SK-N-SH (cell line): ENCODE data around the gene MAP1A. TPM values are rescaled to one million over a fixed set of nuclear protein-coding genes. Genes with fewer than 3 reads are reported as not detected.

Experiments
- CTCF ChIA-PET: fragments of 300-600, 350-600 bp; formaldehyde crosslinking; extraction: SDS; loops from one replicate; lab custom pipeline; 2021; lab: Yijun Ruan, JAX
- POLR2A ChIA-PET: fragments of 350-600 bp; sonication (Branson Sonifier 250); formaldehyde crosslinking; extraction: SDS; loops from one replicate; lab custom pipeline; 2020; ENCODE audit warnings: antibody characterized with exemption, inconsistent platforms; lab: Yijun Ruan, JAX
- DNase-seq: peaks from one replicate; pipeline ENCODE4 v3.0.0; 2012
- H2AFZ ChIP-seq: fragments of 200-600 bp; sonication (generic); 2 replicates; pipeline ENCODE4 v1.8.1; 2016; ENCODE audit warnings: antibody characterized with exemption, mild to moderate bottlenecking, low read depth
- H3F3A ChIP-seq: fragments of 200-600 bp; sonication (generic); replicated peaks from 2 replicates; pipeline ENCODE3; 2016; ENCODE audit warnings: antibody characterized with exemption, mild to moderate bottlenecking; ENCODE audit not compliant: insufficient read depth
- H3K27ac ChIP-seq, 2 experiments: fragments of 200-500 bp in 1 of 2; fragments of 200-600 bp in 1 of 2; sonication (Bioruptor generic) in 1 of 2; sonication (generic), shearing (Covaris generic) in 1 of 2; 2 replicates each; pipeline versions ENCODE4 v1.5.1 to v1.6.1; 2014 to 2016; ENCODE audit warnings: low read depth in 2 of 2, inconsistent platforms in 1 of 2, low read length in 1 of 2, mild to moderate bottlenecking in 1 of 2, mixed read lengths in 1 of 2
- H3K27me3 ChIP-seq: fragments of 200-600 bp; sonication (generic), shearing (Covaris generic); 2 replicates; pipeline ENCODE4 v1.6.1; 2016; ENCODE audit warnings: mixed run types; ENCODE audit not compliant: insufficient read depth
- H3K36me3 ChIP-seq, 2 experiments: fragments of 200-500 bp in 1 of 2; fragments of 200-600 bp in 1 of 2; sonication (Bioruptor generic) in 1 of 2; sonication (generic) in 1 of 2; replicated peaks in 1 of 2; 2 replicates each; pipeline versions ENCODE3 to v1.5.1; 2014 to 2016; ENCODE audit warnings: low read length in 1 of 2, mild to moderate bottlenecking in 1 of 2; ENCODE audit not compliant: insufficient read depth in 2 of 2, control insufficient read depth in 1 of 2
- H3K4me1 ChIP-seq, 2 experiments: fragments of 200-500 bp in 1 of 2; fragments of 200-600 bp in 1 of 2; sonication (Bioruptor generic) in 1 of 2; sonication (generic), shearing (Covaris generic) in 1 of 2; 2 replicates each; pipeline versions ENCODE4 v1.5.1 to v1.6.1; 2014 to 2016; ENCODE audit warnings: low read depth in 1 of 2, low read length in 1 of 2, mixed run types in 1 of 2; ENCODE audit not compliant: insufficient read depth in 2 of 2, control insufficient read depth in 1 of 2
- H3K4me2 ChIP-seq: fragments of 200-600 bp; sonication (generic), shearing (Covaris generic); 2 replicates; pipeline ENCODE4 v1.6.1; 2017; ENCODE audit warnings: mixed run types
- H3K4me3 ChIP-seq, 2 experiments: fragments of 200-500 bp in 1 of 2; fragments of 200-600 bp in 1 of 2; sonication (Bioruptor generic) in 1 of 2; sonication (generic), shearing (Covaris generic) in 1 of 2; 2 replicates each; pipeline versions ENCODE4 v1.5.1 to v1.8.1; 2014 to 2016; ENCODE audit warnings: low read depth in 2 of 2, inconsistent platforms in 1 of 2, low read length in 1 of 2, mild to moderate bottlenecking in 1 of 2, mixed read lengths in 1 of 2, moderate library complexity in 1 of 2
- H3K79me2 ChIP-seq: fragments of 200-600 bp; sonication (generic); 2 replicates; pipeline ENCODE4 v1.8.1; 2017; ENCODE audit warnings: mild to moderate bottlenecking; ENCODE audit not compliant: insufficient read depth
- H3K9ac ChIP-seq: fragments of 200-600 bp; sonication (generic); 2 replicates; pipeline ENCODE4 v1.6.1; 2017; ENCODE audit warnings: mixed run types
- H3K9me2 ChIP-seq: fragments of 200-600 bp; sonication (generic); 2 replicates; pipeline ENCODE4 v1.6.1; 2017; ENCODE audit warnings: mixed run types
- H3K9me3 ChIP-seq: fragments of 200-600 bp; sonication (generic); 2 replicates; pipeline ENCODE4 v1.6.1; 2017; ENCODE audit warnings: mixed run types, mild to moderate bottlenecking, moderate library complexity
- H4K20me1 ChIP-seq: fragments of 200-600 bp; sonication (generic); 2 replicates; pipeline ENCODE4 v1.6.1; 2017; ENCODE audit warnings: mild to moderate bottlenecking, mixed run types; ENCODE audit not compliant: insufficient read depth
- ELF1 ChIP-seq: IDR thresholded peaks from 2 replicates; pipeline ENCODE4 v1.4.0; 2012
- EP300 ChIP-seq, 2 experiments: IDR thresholded peaks; 2 replicates each; pipeline versions ENCODE4 v1.4.0 to v1.6.1; 2012; ENCODE audit warnings: borderline replicate concordance in 1 of 2, low read depth in 1 of 2, low read length in 1 of 2
- EZH2phosphoT487 ChIP-seq: fragments of 200-600 bp; sonication (generic); IDR thresholded peaks from 2 replicates; pipeline ENCODE4 v1.6.1; 2017; ENCODE audit warnings: low read depth, mixed run types, mild to moderate bottlenecking, antibody characterized with exemption, moderate library complexity, borderline replicate concordance
- FOSL2 ChIP-seq: IDR thresholded peaks from 2 replicates; pipeline ENCODE4 v1.4.0; 2012; ENCODE audit warnings: low read depth, mild to moderate bottlenecking, moderate library complexity, borderline replicate concordance
- FOXJ3 ChIP-seq: sonication (generic); formaldehyde crosslinking; IDR thresholded peaks from 2 replicates; pipeline ENCODE4 v1.5.1; 2020; ENCODE audit warnings: mild to moderate bottlenecking, missing genetic modification reagents
- FOXM1 ChIP-seq: IDR thresholded peaks from 2 replicates; pipeline ENCODE4 v1.4.0; 2012; ENCODE audit warnings: low read depth, mild to moderate bottlenecking
- GABPA ChIP-seq: IDR thresholded peaks from 2 replicates; pipeline ENCODE4 v1.4.0; 2012; ENCODE audit warnings: low read depth, mild to moderate bottlenecking
- MEF2A ChIP-seq: IDR thresholded peaks from 2 replicates; pipeline ENCODE4 v1.4.0; 2012; ENCODE audit warnings: low read depth, borderline replicate concordance
- POLR2AphosphoS5 ChIP-seq: IDR thresholded peaks from 2 replicates; pipeline ENCODE4 v1.6.1; 2012; ENCODE audit warnings: low read depth, low read length
- RFX5 ChIP-seq: IDR thresholded peaks from 2 replicates; pipeline ENCODE4 v1.6.1; 2012; ENCODE audit warnings: mild to moderate bottlenecking, improper control_type of control experiment, low read length
- RXRA ChIP-seq: IDR thresholded peaks from 2 replicates; pipeline ENCODE4 v1.4.0; 2012; ENCODE audit warnings: low read depth, mild to moderate bottlenecking, borderline replicate concordance
- SIN3A ChIP-seq: IDR thresholded peaks from 2 replicates; pipeline ENCODE4 v1.6.1; 2012; ENCODE audit warnings: low read depth, mild to moderate bottlenecking, low read length, moderate library complexity, borderline replicate concordance
- SMC3 ChIP-seq: IDR thresholded peaks from 2 replicates; pipeline ENCODE4 v1.6.1; 2012; ENCODE audit warnings: low read depth, low read length, improper control_type of control experiment
- TAF1 ChIP-seq: IDR thresholded peaks from 2 replicates; pipeline ENCODE4 v1.6.1; 2012; ENCODE audit warnings: low read depth, mild to moderate bottlenecking, low read length, moderate library complexity, borderline replicate concordance
- TCF12 ChIP-seq: IDR thresholded peaks from 2 replicates; pipeline ENCODE4 v1.4.0; 2012
- TEAD4 ChIP-seq: IDR thresholded peaks from 2 replicates; pipeline ENCODE4 v1.4.0; 2012; ENCODE audit warnings: mild to moderate bottlenecking, borderline replicate concordance; ENCODE audit not compliant: insufficient read depth
- WGBS: methylation state at CpG from one replicate; pipeline ENCODE4 v1.1.6; 2017; ENCODE audit warnings: low lambda C conversion rate; 5-methylcytosine and 5-hydroxymethylcytosine counted together
- polyA plus RNA-seq, 3 experiments: library from polyadenylated mRNA; depleted of rRNA; stranded (reverse); fragments of >200 nt; gene quantifications; 2 replicates each; pipeline ENCODE4 v1.2.3, GENCODE V29; 2012
- TF ChIP-seq, protein P1 (sequence below): fragments of 200-600 bp; sonication (generic); IDR thresholded peaks from 2 replicates; pipeline ENCODE4 v1.6.1; 2017; ENCODE audit warnings: antibody characterized with exemption, mild to moderate bottlenecking, moderate library complexity
- TF ChIP-seq, protein P2 (sequence below): IDR thresholded peaks from 2 replicates; pipeline ENCODE4; 2012
- TF ChIP-seq, protein P3 (sequence below): IDR thresholded peaks from 2 replicates; pipeline ENCODE4 v1.6.1; 2012; ENCODE audit warnings: mild to moderate bottlenecking, low read depth, low read length, moderate library complexity
- TF ChIP-seq, protein P4 (sequence below): IDR thresholded peaks from 2 replicates; pipeline ENCODE4 v1.4.0; 2012; ENCODE audit warnings: low read depth

MAP1A gene
- polyA plus RNA-seq, 1 of the 3 experiments (the other 2 are of a cell fraction) = 6.0 TPM

DNA sequence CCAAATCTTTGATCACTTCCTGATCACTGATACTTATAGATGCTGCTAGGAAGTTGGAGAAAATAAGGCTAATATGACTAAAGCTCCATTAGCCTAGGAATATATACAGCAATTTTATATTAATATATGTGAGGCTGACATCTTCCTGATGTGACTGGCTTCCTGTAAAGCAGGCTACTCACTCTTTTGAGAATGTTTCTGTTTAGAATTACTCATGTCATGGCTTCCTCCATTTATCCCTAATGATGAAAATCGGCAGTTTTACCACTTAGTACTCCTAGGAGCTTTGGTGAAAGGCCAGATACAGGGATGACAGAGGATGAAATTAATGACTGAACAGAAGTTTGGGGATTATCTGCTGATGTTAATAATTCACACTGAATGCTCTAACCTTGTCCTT lies 3.9 kb upstream of the MAP1A start:
- Histone ChIP-seq H2AFZ (peak overlapping the region; percentile 54; the same call in 1 of the 2 replicates), H3K27ac (peak overlapping the region in 1 of 2 experiments; percentile 32; a peak in 1 of 4 replicates), H3K9me3 (no peaks in the 10 kb centered on the region), H3K4me1 (peaks cover 27 to 45% of the 10 kb centered on the region in 2 experiments), H3K27me3 (no peaks in the 10 kb centered on the region), H3K9me2 (no peaks in the 10 kb centered on the region), H3F3A (peaks cover 11% of the 10 kb centered on the region), H3K4me3 (no peak overlapping the region), H3K36me3 (no peaks in the 10 kb centered on the region), H3K79me2 (no peaks in the 10 kb centered on the region), H3K4me2 (peak overlapping the region; percentile 11; the same call in 1 of the 2 replicates), H4K20me1 (no peaks in the 10 kb centered on the region), H3K9ac (no peak overlapping the region)
- TF ChIP-seq POLR2AphosphoS5 (no peak), TEAD4 (no peak), TAF1 (no peak), EZH2phosphoT487 (no peak), RFX5 (no peak), RXRA (no peak), TCF12 (no peak), ELF1 (no peak), MEF2A (no peak), SIN3A (no peak), FOXM1 (no peak), FOSL2 (no peak), GABPA (no peak), EP300 (IDR thresholded peaks at IDR 0.05; ENCODE audit: borderline replicate concordance in 1 of 2, low read depth in 1 of 2, low read length in 1 of 2) (no peak), FOXJ3 (CRISPR knock-in tag) (no peak), SMC3 (no peak)
- TF ChIP-seq, protein P1, sequence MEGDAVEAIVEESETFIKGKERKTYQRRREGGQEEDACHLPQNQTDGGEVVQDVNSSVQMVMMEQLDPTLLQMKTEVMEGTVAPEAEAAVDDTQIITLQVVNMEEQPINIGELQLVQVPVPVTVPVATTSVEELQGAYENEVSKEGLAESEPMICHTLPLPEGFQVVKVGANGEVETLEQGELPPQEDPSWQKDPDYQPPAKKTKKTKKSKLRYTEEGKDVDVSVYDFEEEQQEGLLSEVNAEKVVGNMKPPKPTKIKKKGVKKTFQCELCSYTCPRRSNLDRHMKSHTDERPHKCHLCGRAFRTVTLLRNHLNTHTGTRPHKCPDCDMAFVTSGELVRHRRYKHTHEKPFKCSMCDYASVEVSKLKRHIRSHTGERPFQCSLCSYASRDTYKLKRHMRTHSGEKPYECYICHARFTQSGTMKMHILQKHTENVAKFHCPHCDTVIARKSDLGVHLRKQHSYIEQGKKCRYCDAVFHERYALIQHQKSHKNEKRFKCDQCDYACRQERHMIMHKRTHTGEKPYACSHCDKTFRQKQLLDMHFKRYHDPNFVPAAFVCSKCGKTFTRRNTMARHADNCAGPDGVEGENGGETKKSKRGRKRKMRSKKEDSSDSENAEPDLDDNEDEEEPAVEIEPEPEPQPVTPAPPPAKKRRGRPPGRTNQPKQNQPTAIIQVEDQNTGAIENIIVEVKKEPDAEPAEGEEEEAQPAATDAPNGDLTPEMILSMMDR = no peak
- TF ChIP-seq, protein P2, sequence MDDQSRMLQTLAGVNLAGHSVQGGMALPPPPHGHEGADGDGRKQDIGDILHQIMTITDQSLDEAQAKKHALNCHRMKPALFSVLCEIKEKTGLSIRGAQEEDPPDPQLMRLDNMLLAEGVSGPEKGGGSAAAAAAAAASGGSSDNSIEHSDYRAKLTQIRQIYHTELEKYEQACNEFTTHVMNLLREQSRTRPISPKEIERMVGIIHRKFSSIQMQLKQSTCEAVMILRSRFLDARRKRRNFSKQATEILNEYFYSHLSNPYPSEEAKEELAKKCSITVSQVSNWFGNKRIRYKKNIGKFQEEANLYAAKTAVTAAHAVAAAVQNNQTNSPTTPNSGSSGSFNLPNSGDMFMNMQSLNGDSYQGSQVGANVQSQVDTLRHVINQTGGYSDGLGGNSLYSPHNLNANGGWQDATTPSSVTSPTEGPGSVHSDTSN = no peak
- TF ChIP-seq, protein P3, sequence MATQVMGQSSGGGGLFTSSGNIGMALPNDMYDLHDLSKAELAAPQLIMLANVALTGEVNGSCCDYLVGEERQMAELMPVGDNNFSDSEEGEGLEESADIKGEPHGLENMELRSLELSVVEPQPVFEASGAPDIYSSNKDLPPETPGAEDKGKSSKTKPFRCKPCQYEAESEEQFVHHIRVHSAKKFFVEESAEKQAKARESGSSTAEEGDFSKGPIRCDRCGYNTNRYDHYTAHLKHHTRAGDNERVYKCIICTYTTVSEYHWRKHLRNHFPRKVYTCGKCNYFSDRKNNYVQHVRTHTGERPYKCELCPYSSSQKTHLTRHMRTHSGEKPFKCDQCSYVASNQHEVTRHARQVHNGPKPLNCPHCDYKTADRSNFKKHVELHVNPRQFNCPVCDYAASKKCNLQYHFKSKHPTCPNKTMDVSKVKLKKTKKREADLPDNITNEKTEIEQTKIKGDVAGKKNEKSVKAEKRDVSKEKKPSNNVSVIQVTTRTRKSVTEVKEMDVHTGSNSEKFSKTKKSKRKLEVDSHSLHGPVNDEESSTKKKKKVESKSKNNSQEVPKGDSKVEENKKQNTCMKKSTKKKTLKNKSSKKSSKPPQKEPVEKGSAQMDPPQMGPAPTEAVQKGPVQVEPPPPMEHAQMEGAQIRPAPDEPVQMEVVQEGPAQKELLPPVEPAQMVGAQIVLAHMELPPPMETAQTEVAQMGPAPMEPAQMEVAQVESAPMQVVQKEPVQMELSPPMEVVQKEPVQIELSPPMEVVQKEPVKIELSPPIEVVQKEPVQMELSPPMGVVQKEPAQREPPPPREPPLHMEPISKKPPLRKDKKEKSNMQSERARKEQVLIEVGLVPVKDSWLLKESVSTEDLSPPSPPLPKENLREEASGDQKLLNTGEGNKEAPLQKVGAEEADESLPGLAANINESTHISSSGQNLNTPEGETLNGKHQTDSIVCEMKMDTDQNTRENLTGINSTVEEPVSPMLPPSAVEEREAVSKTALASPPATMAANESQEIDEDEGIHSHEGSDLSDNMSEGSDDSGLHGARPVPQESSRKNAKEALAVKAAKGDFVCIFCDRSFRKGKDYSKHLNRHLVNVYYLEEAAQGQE = no peak
- TF ChIP-seq, protein P4, sequence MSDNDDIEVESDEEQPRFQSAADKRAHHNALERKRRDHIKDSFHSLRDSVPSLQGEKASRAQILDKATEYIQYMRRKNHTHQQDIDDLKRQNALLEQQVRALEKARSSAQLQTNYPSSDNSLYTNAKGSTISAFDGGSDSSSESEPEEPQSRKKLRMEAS = no peak
- no peak for DNase-seq
- POLR2A ChIA-PET = interaction anchor here (0.5 kb wide), 1 partner anchor 52 kb away, joined by 4 read pairs; no protein-coding TSS in a partner anchor
- WGBS = 32% methylated on average over 1 of the region's 1 CpG
- CTCF ChIA-PET = interaction anchor here (0.7 to 4.0 kb wide), 17 partner anchors 10 to 185 kb away, joined by 3 to 42 read pairs (median 5); partner anchors contain the start of genes TP53BP1, TUBGCP4 and ZSCAN29
